IMR-90 (cell line): Measurements from ENCODE around the gene PLPPR3. TPM values are rescaled to one million over a fixed set of nuclear protein-coding genes. Genes with fewer than 3 reads are reported as not detected.

Source experiments
- ATAC-seq: fragments of 200-7000 bp; cut with Tn5 transposase; 2 replicates; pipeline ENCODE4 v1.9.1; 2020; ENCODE audit warnings: low read depth, mild to moderate bottlenecking, moderate library complexity
- BruUV-seq: library from RNA; stranded (reverse); fragments of 400-500 nt; replicated peaks from 2 replicates; lab custom pipeline; 2021; lab: Mats Ljungman, UMichigan
- CTCF ChIA-PET: fragments of 300-600 bp; formaldehyde crosslinking; extraction: SDS; loops from one replicate; lab custom pipeline; 2021; ENCODE audit warnings: antibody characterized with exemption; lab: Yijun Ruan, JAX
- POLR2A ChIA-PET: fragments of 300-600 bp; sonication (Branson Sonifier 250); formaldehyde crosslinking; loops from one replicate; lab custom pipeline; 2022; ENCODE audit warnings: antibody characterized with exemption; ENCODE audit not compliant: unreplicated experiment; lab: Charles Lee
- DNase-seq: peaks from one replicate; pipeline ENCODE4 v3.0.0; 2013
- H2AFZ ChIP-seq: replicated peaks from 2 replicates; pipeline ENCODE3; 2013; ENCODE audit warnings: low read length, mild to moderate bottlenecking; ENCODE audit not compliant: poor library complexity
- H2AK5ac ChIP-seq: 2 replicates; pipeline ENCODE4 v1.6.1; 2013; ENCODE audit warnings: low read depth, low read length, inconsistent platforms
- H2AK9ac ChIP-seq: replicated peaks from 2 replicates; pipeline ENCODE3; 2013; ENCODE audit warnings: mild to moderate bottlenecking, low read depth, low read length, moderate library complexity; ENCODE audit not compliant: poor library complexity
- H2BK120ac ChIP-seq: 2 replicates; pipeline ENCODE4 v1.6.1; 2013; ENCODE audit warnings: low read depth, low read length, inconsistent platforms
- H2BK15ac ChIP-seq: 3 replicates; pipeline ENCODE4 v1.6.1; 2013; ENCODE audit warnings: low read depth, low read length, inconsistent platforms
- H2BK20ac ChIP-seq: 2 replicates; pipeline ENCODE4 v1.6.1; 2013; ENCODE audit warnings: low read depth, mild to moderate bottlenecking, inconsistent platforms, low read length, moderate library complexity
- H2BK5ac ChIP-seq: 2 replicates; pipeline ENCODE4 v1.6.1; 2013; ENCODE audit warnings: mild to moderate bottlenecking, low read depth, low read length, inconsistent platforms; ENCODE audit not compliant: poor library complexity, severe bottlenecking
- H3K14ac ChIP-seq: replicated peaks from 2 replicates; pipeline ENCODE4 v1.6.1; 2013; ENCODE audit warnings: low read depth, low read length, inconsistent platforms
- H3K18ac ChIP-seq: 2 replicates; pipeline ENCODE4 v1.6.1; 2013; ENCODE audit warnings: low read depth, low read length, control low read depth
- H3K23ac ChIP-seq: 2 replicates; pipeline ENCODE4 v1.6.1; 2013; ENCODE audit warnings: low read depth, low read length, inconsistent platforms
- H3K27ac ChIP-seq: 2 replicates; pipeline ENCODE4 v1.5.1; 2013; ENCODE audit warnings: mild to moderate bottlenecking, control low read depth, low read length; ENCODE audit not compliant: insufficient read depth
- H3K27me3 ChIP-seq: 2 replicates; pipeline ENCODE4 v1.6.1; 2013; ENCODE audit warnings: low read length; ENCODE audit not compliant: control insufficient read depth, insufficient read depth
- H3K36me3 ChIP-seq: 2 replicates; pipeline ENCODE4 v1.6.1; 2013; ENCODE audit warnings: low read length, mixed read lengths; ENCODE audit not compliant: control insufficient read depth, insufficient read depth
- H3K4ac ChIP-seq: 2 replicates; pipeline ENCODE4 v1.6.1; 2013; ENCODE audit warnings: low read depth, low read length, inconsistent platforms
- H3K4me1 ChIP-seq: 2 replicates; pipeline ENCODE4 v1.6.1; 2013; ENCODE audit warnings: low read length, mixed read lengths; ENCODE audit not compliant: control insufficient read depth, insufficient read depth
- H3K4me2 ChIP-seq: 2 replicates; pipeline ENCODE4 v1.6.1; 2013; ENCODE audit warnings: low read depth, mild to moderate bottlenecking, control low read depth, low read length, moderate library complexity
- H3K4me3 ChIP-seq: 2 replicates; pipeline ENCODE4 v1.5.1; 2013; ENCODE audit warnings: low read depth, mild to moderate bottlenecking, control low read depth, low read length, moderate library complexity; ENCODE audit not compliant: insufficient read depth
- H3K56ac ChIP-seq: 2 replicates; pipeline ENCODE4 v1.6.1; 2013; ENCODE audit warnings: low read length, inconsistent platforms; ENCODE audit not compliant: insufficient read depth; ENCODE audit errors: extremely low read depth
- H3K79me1 ChIP-seq, 2 experiments: 2 replicates each; pipeline ENCODE4 v1.6.1; 2013; ENCODE audit warnings: low read length in 2 of 2, inconsistent platforms in 1 of 2, low read depth in 1 of 2
- H3K9ac ChIP-seq: 2 replicates; pipeline ENCODE4 v1.6.1; 2013; ENCODE audit warnings: low read depth, low read length, control low read depth
- H3K9me1 ChIP-seq: 2 replicates; pipeline ENCODE4 v1.6.1; 2013; ENCODE audit warnings: low read length, inconsistent platforms; ENCODE audit not compliant: insufficient read depth
- H3K9me3 ChIP-seq: 2 replicates; pipeline ENCODE4 v1.6.1; 2013; ENCODE audit warnings: low read length; ENCODE audit not compliant: control insufficient read depth, insufficient read depth
- H4K20me1 ChIP-seq: 2 replicates; pipeline ENCODE4 v1.6.1; 2013; ENCODE audit warnings: low read length, inconsistent platforms; ENCODE audit not compliant: insufficient read depth
- H4K5ac ChIP-seq: 2 replicates; pipeline ENCODE4 v1.6.1; 2013; ENCODE audit warnings: mild to moderate bottlenecking, low read depth, low read length, control low read depth
- H4K8ac ChIP-seq, 2 experiments: 2 replicates each; pipeline ENCODE4 v1.6.1; 2013; ENCODE audit warnings: low read depth in 2 of 2, low read length in 2 of 2, control low read depth in 1 of 2, inconsistent platforms in 1 of 2
- H4K91ac ChIP-seq: 2 replicates; pipeline ENCODE4 v1.6.1; 2013; ENCODE audit warnings: low read depth, low read length, inconsistent platforms; ENCODE audit not compliant: insufficient read depth
- BHLHE40 ChIP-seq: fragments of 150-350 bp; IDR thresholded peaks from 2 replicates; pipeline ENCODE4 v1.6.1; 2016; ENCODE audit warnings: mild to moderate bottlenecking, low read depth, low read length
- CEBPB ChIP-seq: IDR thresholded peaks from 2 replicates; pipeline ENCODE4 v1.6.1; 2012; ENCODE audit warnings: low read depth, low read length, improper control_type of control experiment
- CHD1 ChIP-seq: IDR thresholded peaks from 2 replicates; pipeline ENCODE4 v1.6.1; 2012; ENCODE audit warnings: low read depth, low read length, improper control_type of control experiment
- FOS ChIP-seq: fragments of 150-350 bp; IDR thresholded peaks from 2 replicates; pipeline ENCODE4 v1.6.1; 2016; ENCODE audit warnings: low read depth, low read length
- MAFK ChIP-seq: IDR thresholded peaks from 2 replicates; pipeline ENCODE4 v1.6.1; 2012; ENCODE audit warnings: low read depth, low read length, improper control_type of control experiment
- MAZ ChIP-seq: IDR thresholded peaks from 2 replicates; pipeline ENCODE4 v1.6.1; 2012; ENCODE audit warnings: low read depth, mild to moderate bottlenecking, low read length, improper control_type of control experiment, moderate library complexity, borderline replicate concordance
- MXI1 ChIP-seq: IDR thresholded peaks from 2 replicates; pipeline ENCODE4 v1.6.1; 2012; ENCODE audit warnings: low read depth, mild to moderate bottlenecking, low read length, moderate library complexity, borderline replicate concordance
- NFE2L2 ChIP-seq: fragments of 150-350 bp; IDR thresholded peaks from 2 replicates; pipeline ENCODE4 v1.6.1; 2016; ENCODE audit warnings: low read depth, mild to moderate bottlenecking, low read length
- POLR2A ChIP-seq: IDR thresholded peaks from 2 replicates; pipeline ENCODE4 v1.6.1; 2012; ENCODE audit warnings: mild to moderate bottlenecking, low read depth, low read length
- RAD21 ChIP-seq: IDR thresholded peaks from 2 replicates; pipeline ENCODE4 v1.6.1; 2012; ENCODE audit warnings: low read length, improper control_type of control experiment
- RCOR1 ChIP-seq: IDR thresholded peaks from 2 replicates; pipeline ENCODE4 v1.6.1; 2012; ENCODE audit warnings: mild to moderate bottlenecking, low read length, improper control_type of control experiment; ENCODE audit not compliant: insufficient replicate concordance
- RFX5 ChIP-seq: IDR thresholded peaks from 2 replicates; pipeline ENCODE4 v1.8.0; 2012; ENCODE audit warnings: low read depth, mild to moderate bottlenecking, low read length, moderate library complexity
- SMC3 ChIP-seq: fragments of 150-350 bp; IDR thresholded peaks from 2 replicates; pipeline ENCODE4 v1.6.1; 2016; ENCODE audit warnings: low read depth, mild to moderate bottlenecking, antibody characterized with exemption, low read length, moderate library complexity
- WGBS, 2 experiments: methylation state at CpG; one replicate each; pipeline versions ENCODE4 v1.1.5 to v1.1.7; 2013; ENCODE audit warnings: missing lambda C conversion rate in 2 of 2; ENCODE audit not compliant: insufficient read length in 1 of 2; ENCODE audit errors: extremely low coverage in 2 of 2; 5-methylcytosine and 5-hydroxymethylcytosine counted together
- dilution Hi-C: fragments of 300-500 bp; cut with HindIII; formaldehyde crosslinking; loops from one replicate; pipeline ENCODE4 v1.14.3; 2018; ENCODE audit warnings: low sequenced_read_pairs; ENCODE audit not compliant: unreplicated experiment
- in situ Hi-C: fragments of 300-500 bp; cut with MboI; formaldehyde crosslinking; loops from 3 replicates; pipeline ENCODE4 v1.14.3; 2019; ENCODE audit warnings: low sequenced_read_pairs, inconsistent platforms, mixed read lengths
- intact Hi-C: fragments of 100-400 bp; cut with micrococcal nuclease; formaldehyde crosslinking; loops from 2 replicates; pipeline ENCODE4 v1.10.0; 2022
- polyA plus RNA-seq, 3 experiments: library from polyadenylated mRNA; depleted of rRNA; stranded (reverse); fragments of >200 nt; gene quantifications; 2 replicates each; pipeline ENCODE4 v1.2.3, GENCODE V29; 2012; ENCODE audit warnings: low replicate concordance in 1 of 3
- total RNA-seq: library from RNA; depleted of rRNA; stranded (reverse); fragments of >200 nt; gene quantifications from 2 replicates; pipeline ENCODE4 v1.2.3, GENCODE V29; 2012
- TF ChIP-seq, protein P1 (sequence below): conservative IDR thresholded peaks from 2 replicates; pipeline ENCODE4 v1.5.1; 2012; ENCODE audit warnings: mild to moderate bottlenecking, low read depth, low read length, improper control_type of control experiment
- TF ChIP-seq, protein P2 (sequence below): fragments of 150-350 bp; IDR thresholded peaks from 2 replicates; pipeline ENCODE4 v1.6.1; 2016; ENCODE audit warnings: low read depth, mild to moderate bottlenecking, low read length, moderate library complexity, borderline replicate concordance
- TF ChIP-seq, protein P3 (sequence below): fragments of 150-350 bp; IDR thresholded peaks from 2 replicates; pipeline ENCODE4 v1.6.1; 2017; ENCODE audit warnings: mild to moderate bottlenecking, antibody characterized with exemption, low read length, low read depth

Gene PLPPR3
- total and polyA plus RNA-seq, 2 of the 4 experiments (the other 2 are of a cell fraction): 0.36 to 1.2 TPM

DNA sequence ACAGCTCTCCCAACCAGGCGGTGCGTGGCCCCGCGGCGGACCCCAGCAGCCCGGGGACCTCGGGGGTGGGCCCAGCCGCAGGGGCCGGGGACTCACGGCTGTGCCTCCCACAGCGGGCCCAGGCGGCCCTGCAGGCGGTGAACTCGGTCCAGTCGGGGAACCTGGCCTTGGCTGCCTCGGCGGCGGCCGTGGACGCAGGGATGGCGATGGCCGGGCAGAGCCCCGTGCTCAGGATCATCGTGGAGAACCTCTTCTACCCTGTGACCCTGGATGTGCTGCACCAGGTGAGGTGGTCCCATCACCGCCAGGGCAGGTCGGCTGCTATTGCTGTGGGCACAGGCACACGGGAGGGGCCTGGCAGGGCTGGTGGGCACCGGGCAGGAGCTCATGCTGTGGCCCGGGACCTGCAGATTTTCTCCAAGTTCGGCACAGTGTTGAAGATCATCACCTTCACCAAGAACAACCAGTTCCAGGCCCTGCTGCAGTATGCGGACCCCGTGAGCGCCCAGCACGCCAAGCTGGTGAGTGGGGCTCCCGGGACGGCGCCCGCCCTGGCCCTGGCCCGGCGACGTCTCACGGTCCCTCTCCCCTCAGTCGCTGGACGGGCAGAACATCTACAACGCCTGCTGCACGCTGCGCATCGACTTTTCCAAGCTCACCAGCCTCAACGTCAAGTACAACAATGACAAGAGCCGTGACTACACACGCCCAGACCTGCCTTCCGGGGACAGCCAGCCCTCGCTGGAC lies 17.2 kb downstream of the PLPPR3 start:
- Histone ChIP-seq H3K56ac (no peak overlapping the region), H2AK9ac (no peak overlapping the region), H2AK5ac (no peak overlapping the region), H4K5ac (no peak overlapping the region), H4K8ac (no peak overlapping the region), H4K91ac (no peak overlapping the region), H3K4me3 (no peak overlapping the region), H2BK5ac (no peak overlapping the region), H4K20me1 (peaks cover 100% of the 10 kb centered on the region), H3K4me1 (peaks cover 25% of the 10 kb centered on the region), H3K4ac (no peak overlapping the region), H3K9me1 (peaks cover 11% of the 10 kb centered on the region; the same call in 1 of the 2 replicates), H2BK20ac (no peak overlapping the region), H3K4me2 (no peak overlapping the region), H3K23ac (no peak overlapping the region), H3K14ac (no peak overlapping the region), H3K9ac (no peak overlapping the region), H2BK15ac (no peak overlapping the region), H3K9me3 (no peaks in the 10 kb centered on the region), H2BK120ac (no peak overlapping the region), H3K36me3 (peaks cover 80% of the 10 kb centered on the region), H3K18ac (no peak overlapping the region), H2AFZ (no peak overlapping the region), H3K27me3 (no peaks in the 10 kb centered on the region), H3K27ac (no peak overlapping the region), H3K79me1 (peaks cover 5 to 47% of the 10 kb centered on the region in 2 experiments)
- 94% methylated on average over 42 of the region's 53 CpGs; no CpG with 5 or more reads in 1 of the 2 experiments for WGBS, 2 experiments
- POLR2A ChIA-PET: no interaction called here
- CTCF ChIA-PET: no interaction called here
- dilution Hi-C loops (no loop called here), intact Hi-C loops (no loop called here), in situ Hi-C loops (no loop called here)
- no peak for TF ChIP-seq RAD21
- no peak for TF ChIP-seq BHLHE40
- TF ChIP-seq CEBPB: no peak
- no peak for TF ChIP-seq MAFK
- no peak for TF ChIP-seq POLR2A
- TF ChIP-seq CHD1: no peak
- TF ChIP-seq RCOR1: no peak
- TF ChIP-seq MAZ: no peak
- TF ChIP-seq, protein P1, sequence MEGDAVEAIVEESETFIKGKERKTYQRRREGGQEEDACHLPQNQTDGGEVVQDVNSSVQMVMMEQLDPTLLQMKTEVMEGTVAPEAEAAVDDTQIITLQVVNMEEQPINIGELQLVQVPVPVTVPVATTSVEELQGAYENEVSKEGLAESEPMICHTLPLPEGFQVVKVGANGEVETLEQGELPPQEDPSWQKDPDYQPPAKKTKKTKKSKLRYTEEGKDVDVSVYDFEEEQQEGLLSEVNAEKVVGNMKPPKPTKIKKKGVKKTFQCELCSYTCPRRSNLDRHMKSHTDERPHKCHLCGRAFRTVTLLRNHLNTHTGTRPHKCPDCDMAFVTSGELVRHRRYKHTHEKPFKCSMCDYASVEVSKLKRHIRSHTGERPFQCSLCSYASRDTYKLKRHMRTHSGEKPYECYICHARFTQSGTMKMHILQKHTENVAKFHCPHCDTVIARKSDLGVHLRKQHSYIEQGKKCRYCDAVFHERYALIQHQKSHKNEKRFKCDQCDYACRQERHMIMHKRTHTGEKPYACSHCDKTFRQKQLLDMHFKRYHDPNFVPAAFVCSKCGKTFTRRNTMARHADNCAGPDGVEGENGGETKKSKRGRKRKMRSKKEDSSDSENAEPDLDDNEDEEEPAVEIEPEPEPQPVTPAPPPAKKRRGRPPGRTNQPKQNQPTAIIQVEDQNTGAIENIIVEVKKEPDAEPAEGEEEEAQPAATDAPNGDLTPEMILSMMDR: no peak
- TF ChIP-seq, protein P2, sequence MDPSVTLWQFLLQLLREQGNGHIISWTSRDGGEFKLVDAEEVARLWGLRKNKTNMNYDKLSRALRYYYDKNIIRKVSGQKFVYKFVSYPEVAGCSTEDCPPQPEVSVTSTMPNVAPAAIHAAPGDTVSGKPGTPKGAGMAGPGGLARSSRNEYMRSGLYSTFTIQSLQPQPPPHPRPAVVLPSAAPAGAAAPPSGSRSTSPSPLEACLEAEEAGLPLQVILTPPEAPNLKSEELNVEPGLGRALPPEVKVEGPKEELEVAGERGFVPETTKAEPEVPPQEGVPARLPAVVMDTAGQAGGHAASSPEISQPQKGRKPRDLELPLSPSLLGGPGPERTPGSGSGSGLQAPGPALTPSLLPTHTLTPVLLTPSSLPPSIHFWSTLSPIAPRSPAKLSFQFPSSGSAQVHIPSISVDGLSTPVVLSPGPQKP: no peak
- TF ChIP-seq NFE2L2: no peak
- TF ChIP-seq FOS: no peak
- TF ChIP-seq RFX5: no peak
- TF ChIP-seq MXI1: no peak
- TF ChIP-seq SMC3: no peak
- TF ChIP-seq, protein P3, sequence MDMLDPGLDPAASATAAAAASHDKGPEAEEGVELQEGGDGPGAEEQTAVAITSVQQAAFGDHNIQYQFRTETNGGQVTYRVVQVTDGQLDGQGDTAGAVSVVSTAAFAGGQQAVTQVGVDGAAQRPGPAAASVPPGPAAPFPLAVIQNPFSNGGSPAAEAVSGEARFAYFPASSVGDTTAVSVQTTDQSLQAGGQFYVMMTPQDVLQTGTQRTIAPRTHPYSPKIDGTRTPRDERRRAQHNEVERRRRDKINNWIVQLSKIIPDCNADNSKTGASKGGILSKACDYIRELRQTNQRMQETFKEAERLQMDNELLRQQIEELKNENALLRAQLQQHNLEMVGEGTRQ: no peak
- BruUV-seq: TSS peak; percentile 50
- DNase-seq: no peak
- no peak for ATAC-seq
